Mucosa of descending colon (tissue), 3 donors: ENCODE data around the gene NGB. TPM values are rescaled to one million over a fixed set of nuclear protein-coding genes. Genes with fewer than 3 reads are reported as not detected.

Experiments used
- ATAC-seq: fragments of 200-7000 bp; cut with Tn5 transposase; one replicate; pipeline ENCODE4 v1.9.1; 2020; ENCODE audit warnings: mild to moderate bottlenecking, moderate library complexity
- DNase-seq, 3 donors: peaks; one replicate each; pipeline ENCODE4 v3.0.0-alpha.2; 2020
- H3K36me3 ChIP-seq: fragments of 200-600 bp; one replicate; pipeline ENCODE4 v1.8.0; 2021; ENCODE audit warnings: low read depth, mild to moderate bottlenecking
- H3K4me1 ChIP-seq: fragments of 200-600 bp; one replicate; pipeline ENCODE4 v1.8.0; 2021; ENCODE audit warnings: low read depth, mild to moderate bottlenecking
- H3K4me3 ChIP-seq: fragments of 200-600 bp; one replicate; pipeline ENCODE4 v1.8.0; 2021; ENCODE audit warnings: mild to moderate bottlenecking
- H3K9me3 ChIP-seq: fragments of 200-600 bp; one replicate; pipeline ENCODE4 v1.8.0; 2021; ENCODE audit warnings: mild to moderate bottlenecking
- intact Hi-C, 2 donors: fragments of 100-400 bp; cut with DNase I in 1 of 2; cut with micrococcal nuclease in 1 of 2; formaldehyde crosslinking; loops; one replicate each; pipeline versions ENCODE4 v1.11.0 to v1.11.1; 2022; cut with DNase I, micrococcal nuclease
- total RNA-seq, 3 donors: library from RNA; stranded (reverse); fragmentation: NEBNext Ultra II Directional in 2 of 3; extraction: Animal tissue kit (Norgen Biotek cat#: 25700) in 2 of 3; gene quantifications; one replicate each; pipeline versions ENCODE4 v1.2.1 to v1.2.4, GENCODE V29; 2021 to 2023
- TF ChIP-seq, protein P1 (sequence below): fragments of 200-600 bp; IDR thresholded peaks from one replicate; pipeline ENCODE4 v1.8.0; 2022; ENCODE audit warnings: antibody characterized with exemption, mild to moderate bottlenecking
- donor health status: DM: no; HTN: no; CAD: no; lungs with moderate emphysema.
- donor health status: DM: no; HTN: no; CAD: no.
- donor health status: DM: no; HTN: yes; CAD: no.

The NGB gene
- total RNA-seq, 3 donors from 2014 or later: 0.14 to 5.3 TPM; not detected in 1

DNA sequence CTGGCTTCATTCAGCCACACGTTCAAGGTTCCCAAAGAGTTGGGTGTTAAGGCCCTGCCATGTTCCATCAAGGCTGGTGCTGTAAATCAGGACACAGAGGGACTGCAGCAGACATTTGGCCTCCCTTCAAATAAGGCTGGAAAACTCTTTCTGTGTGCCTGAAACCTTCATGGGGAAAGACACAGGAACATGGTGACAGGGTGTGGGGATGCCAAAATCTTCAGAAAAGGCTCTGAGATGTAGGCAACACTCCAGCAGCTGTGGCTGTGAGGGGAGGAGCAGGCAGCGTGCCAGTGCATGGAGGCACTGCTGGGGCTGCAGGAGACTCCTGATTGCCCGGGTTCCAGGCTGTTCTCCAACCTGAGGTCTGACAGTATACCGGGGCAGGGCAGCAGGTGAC, 34.7 kb upstream of the NGB start:
- H3K4me1 ChIP-seq: peaks cover under 1% of the 10 kb centered on the region
- DNase-seq (no peak), ATAC-seq (no peak)
- intact Hi-C loops: no loop called here
- no peaks in the 10 kb centered on the region for H3K36me3 ChIP-seq
- H3K9me3 ChIP-seq: no peaks in the 10 kb centered on the region
- H3K4me3 ChIP-seq: no peak overlapping the region
- TF ChIP-seq, protein P1, sequence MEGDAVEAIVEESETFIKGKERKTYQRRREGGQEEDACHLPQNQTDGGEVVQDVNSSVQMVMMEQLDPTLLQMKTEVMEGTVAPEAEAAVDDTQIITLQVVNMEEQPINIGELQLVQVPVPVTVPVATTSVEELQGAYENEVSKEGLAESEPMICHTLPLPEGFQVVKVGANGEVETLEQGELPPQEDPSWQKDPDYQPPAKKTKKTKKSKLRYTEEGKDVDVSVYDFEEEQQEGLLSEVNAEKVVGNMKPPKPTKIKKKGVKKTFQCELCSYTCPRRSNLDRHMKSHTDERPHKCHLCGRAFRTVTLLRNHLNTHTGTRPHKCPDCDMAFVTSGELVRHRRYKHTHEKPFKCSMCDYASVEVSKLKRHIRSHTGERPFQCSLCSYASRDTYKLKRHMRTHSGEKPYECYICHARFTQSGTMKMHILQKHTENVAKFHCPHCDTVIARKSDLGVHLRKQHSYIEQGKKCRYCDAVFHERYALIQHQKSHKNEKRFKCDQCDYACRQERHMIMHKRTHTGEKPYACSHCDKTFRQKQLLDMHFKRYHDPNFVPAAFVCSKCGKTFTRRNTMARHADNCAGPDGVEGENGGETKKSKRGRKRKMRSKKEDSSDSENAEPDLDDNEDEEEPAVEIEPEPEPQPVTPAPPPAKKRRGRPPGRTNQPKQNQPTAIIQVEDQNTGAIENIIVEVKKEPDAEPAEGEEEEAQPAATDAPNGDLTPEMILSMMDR: no peak

- intact Hi-C loops: no loop called here
- peak; percentile 52 for ATAC-seq
- no peak for DNase-seq
- no peaks in the 10 kb centered on the region for H3K36me3 ChIP-seq
- H3K4me1 ChIP-seq: peaks cover 15% of the 10 kb centered on the region
- TF ChIP-seq, protein P1: no peak
- no peak overlapping the region for H3K4me3 ChIP-seq
- no peaks in the 10 kb centered on the region for H3K9me3 ChIP-seq
Measured at GRCh38 chr14:77303417-77304156, 32.6 kb upstream of the NGB start.

GRCh38 chr14:77302926-77303325, 31.9 kb upstream of the NGB start:
- TF ChIP-seq, protein P1: no peak
- intact Hi-C loops: no loop called here

GRCh38 chr14:77301103-77301502, 30.1 kb upstream of the NGB start:
- peaks cover 15% of the 10 kb centered on the region for H3K4me1 ChIP-seq
- intact Hi-C loops: no loop called here
- no peaks in the 10 kb centered on the region for H3K9me3 ChIP-seq
- peak; percentile 70 to 91 (median 80) for DNase-seq
- no peaks in the 10 kb centered on the region for H3K36me3 ChIP-seq
- TF ChIP-seq, protein P1: peak; percentile 63
- peak; percentile 56 for ATAC-seq
- no peak overlapping the region for H3K4me3 ChIP-seq

More at GRCh38 chr14:77302926-77303325, 31.9 kb upstream of the NGB start:
- DNase-seq: no peak
- Histone ChIP-seq H3K36me3 (no peaks in the 10 kb centered on the region), H3K4me1 (peaks cover 15% of the 10 kb centered on the region), H3K4me3 (no peak overlapping the region), H3K9me3 (no peaks in the 10 kb centered on the region)
- ATAC-seq: peak; percentile 25

GRCh38 chr14:77299771-77300170, 28.8 kb upstream of the NGB start:
- H3K4me3 ChIP-seq: no peak overlapping the region
- H3K36me3 ChIP-seq: no peaks in the 10 kb centered on the region
- H3K4me1 ChIP-seq: peaks cover 15% of the 10 kb centered on the region
- DNase-seq (peak; percentile 71 to 80 (median 76)), ATAC-seq (peak; percentile 95)
- intact Hi-C loops: no loop called here
- TF ChIP-seq, protein P1: no peak
- no peaks in the 10 kb centered on the region for H3K9me3 ChIP-seq
